ENCODE data around the gene KBTBD4.
"Not testable (repeated sequence)": the region's sequence is repeated elsewhere in the genome, so short reads cannot be mapped to it uniquely, and the experiment has no call there.

KBTBD4 gene

GRCh38 chr11:47558695-47559094 lies 20.1 kb downstream of the KBTBD4 start:
- no peak for DNase-seq

GRCh38 chr11:47557004-47557403 lies 21.8 kb downstream of the KBTBD4 start:
- DNase-seq = not testable (repeated sequence)

- DNase-seq = no peak
These were observed 25.4 kb downstream of the KBTBD4 start for GRCh38 chr11:47553406-47553743.

DNA sequence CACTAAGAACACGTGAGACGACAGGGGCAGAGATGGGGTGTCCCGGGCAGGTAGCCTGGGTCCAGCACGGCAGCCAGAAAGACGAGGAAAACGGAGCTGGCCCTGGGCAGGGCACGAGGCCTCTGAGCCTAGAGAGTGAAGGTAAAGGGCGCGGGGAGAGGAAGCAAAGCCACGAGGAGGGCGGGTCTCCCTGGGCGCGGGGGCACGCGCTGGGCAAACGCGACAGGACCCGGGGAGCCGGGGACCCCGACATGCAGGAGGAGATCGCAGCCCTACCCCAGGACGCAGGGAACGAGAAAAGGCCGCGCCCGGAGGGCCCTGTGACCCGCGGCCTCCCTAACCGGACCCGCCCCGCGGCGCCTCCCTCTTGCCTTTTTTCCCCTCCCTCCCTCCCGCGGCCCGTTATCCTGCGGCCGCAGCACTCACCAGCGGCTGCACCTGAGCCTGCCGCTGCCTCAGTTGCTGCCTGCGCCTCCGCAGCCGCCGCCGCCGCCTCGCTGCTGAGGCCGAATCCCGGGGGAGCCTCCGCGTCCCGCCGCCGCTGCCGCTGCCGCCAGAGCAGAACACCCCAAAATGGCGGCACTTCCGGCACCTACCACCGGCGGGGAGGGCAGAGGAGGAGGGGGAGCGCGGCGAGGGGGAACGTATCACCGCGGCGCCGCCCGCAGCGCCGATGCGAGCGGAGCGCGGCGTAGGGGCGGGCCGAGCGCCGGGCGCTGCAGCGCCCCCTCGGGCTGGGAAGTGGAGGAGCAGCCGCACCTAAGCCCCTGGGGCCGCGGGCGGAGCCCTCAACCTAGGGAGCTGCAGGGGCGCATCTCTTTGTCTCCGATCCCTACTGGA lies 26.0 kb downstream of the KBTBD4 start, which contains the start of gene CELF1:
TSS of gene CELF1 (minus strand) at position 567 of the 840 bp plus-strand sequence. CDS start 53,609 bp downstream, outside the sequence.
- DNase-seq = peak; percentile 92

DNA sequence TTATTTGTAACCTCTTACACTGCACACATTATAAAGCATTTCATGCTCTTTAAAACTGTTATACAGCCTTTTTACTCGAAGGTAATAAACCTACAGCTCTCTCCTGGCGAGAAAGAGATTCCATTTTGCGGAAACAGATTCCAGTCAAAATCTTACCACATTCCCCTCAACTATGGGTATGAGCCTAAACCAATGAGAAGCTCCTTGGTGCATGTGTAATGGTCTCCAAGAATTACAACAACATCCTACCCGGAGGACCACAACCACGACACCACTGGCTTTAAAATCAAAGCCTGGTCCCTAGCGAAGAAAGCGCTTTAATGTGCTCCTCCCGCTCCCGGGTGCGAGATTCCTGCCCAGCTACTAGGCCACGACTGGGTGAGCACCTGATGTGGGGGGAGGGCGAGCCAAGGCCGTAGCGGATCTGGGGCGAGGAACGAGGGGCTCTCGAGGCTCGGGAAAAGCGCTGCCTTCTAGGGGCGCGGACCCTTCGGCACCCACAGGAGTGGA lies 26.7 kb downstream of the KBTBD4 start:
- peak; percentile 51 for DNase-seq

DNA sequence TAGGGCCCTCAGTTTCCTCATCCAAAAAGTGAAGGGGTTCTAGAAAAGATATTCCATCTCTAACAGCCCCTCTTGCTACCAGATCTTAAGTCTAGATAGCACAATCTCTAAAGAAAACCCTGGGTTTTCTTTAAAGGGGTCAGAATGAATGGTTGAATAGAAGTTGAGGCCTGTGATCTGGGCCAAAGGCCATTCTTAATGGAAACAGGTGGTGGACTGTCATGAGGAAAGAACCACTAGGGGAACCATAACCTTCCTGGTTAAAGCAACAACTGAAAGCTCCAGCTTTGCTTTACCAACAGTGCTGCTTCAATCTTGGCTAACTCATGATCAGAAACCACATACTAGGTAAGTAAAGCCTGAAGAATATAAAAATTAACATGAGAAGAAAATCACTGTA lies 27.7 kb downstream of the KBTBD4 start:
- no peak for DNase-seq

DNA sequence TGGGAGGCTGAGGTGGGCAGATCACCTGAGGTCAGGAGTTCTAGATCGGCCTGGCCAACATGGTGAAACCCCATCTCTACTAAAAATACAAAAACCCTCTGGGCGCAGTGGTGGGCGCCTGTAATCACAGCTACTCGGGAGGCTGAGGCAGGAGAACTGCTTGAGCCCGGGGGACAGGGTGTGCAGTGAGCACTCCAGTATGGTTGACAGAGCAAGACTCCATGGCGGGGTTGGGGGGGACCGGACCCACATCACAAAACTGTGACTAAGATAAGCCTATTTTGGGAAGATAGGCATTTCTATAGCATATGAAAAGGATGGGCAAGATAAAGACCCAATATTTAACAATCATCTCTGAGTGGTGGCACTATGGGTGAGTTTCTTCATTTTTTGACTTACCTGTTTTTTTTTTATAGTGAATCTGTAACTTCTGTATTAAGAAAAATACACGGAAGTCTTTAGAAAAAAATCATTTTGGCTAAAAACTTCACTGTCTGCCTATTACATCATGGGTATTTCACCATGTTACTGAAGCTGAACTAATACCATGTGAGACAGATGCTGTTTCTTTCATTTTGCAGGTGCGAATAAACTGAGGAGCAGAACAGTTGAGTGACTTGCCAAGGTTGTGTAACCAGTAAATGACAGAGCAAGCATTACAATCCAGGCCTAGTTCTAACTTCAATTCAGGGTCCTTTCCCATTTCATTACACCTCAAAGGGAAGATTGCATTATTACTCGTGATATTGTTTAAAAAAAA lies 28.3 kb downstream of the KBTBD4 start:
- DNase-seq = no peak

DNA sequence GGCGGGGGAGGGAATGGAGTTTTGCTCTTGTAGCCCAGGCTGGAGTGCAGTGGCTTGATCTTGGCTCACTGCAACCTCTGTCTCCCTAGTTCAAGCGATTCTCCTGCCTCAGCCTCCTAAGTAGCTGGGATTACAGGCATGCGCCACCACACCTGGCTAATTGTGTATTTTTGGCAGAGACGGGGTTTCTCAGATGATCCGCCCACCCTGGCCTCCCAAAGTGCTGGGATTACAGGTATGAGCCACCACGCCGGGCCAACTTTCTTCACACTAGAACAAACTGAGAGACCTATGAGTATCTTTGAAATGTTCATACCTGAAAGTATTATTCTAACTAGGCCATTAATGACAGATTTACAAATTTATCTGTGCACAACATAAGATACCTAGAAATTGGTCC lies 32.5 kb downstream of the KBTBD4 start:
- not testable (repeated sequence) for DNase-seq

DNA sequence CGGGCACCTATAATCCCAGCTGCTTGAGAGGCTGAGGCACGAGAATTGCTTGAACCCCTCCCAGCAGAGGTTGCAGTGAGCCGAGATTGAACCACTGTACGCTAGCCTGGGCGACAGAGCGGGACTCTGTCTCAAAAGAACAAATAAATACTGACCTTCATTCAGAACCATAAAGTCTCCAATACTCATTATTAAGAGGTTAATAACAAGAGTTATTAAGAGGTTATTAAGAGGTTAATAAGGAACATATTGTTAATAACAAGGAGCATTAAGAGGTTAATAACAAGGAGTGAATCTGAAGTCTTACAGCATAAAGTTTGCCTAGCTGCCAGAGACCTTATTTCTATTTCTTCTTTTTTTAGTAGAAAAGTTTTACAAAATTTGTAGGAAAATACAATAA lies 33.5 kb downstream of the KBTBD4 start:
- no peak for DNase-seq

DNA sequence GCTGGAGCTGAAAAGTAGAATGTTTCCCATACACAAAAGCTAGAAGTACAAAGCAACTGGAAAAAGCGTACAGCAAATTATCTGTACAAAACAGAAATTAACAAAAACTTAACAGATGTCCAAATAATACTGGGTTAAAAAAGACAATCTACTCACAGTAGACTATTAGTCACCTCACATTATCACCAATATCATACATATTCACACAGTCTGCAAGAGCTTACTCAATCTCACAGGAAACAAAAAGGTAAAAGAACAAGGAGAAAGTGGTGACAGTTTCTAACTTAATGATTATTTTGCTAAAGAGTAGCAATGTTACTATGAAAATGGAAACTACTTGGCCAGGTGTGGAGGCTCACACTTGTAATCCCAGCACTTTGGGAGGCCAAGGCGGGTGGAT lies 37.7 kb downstream of the KBTBD4 start:
- DNase-seq = no peak

DNA sequence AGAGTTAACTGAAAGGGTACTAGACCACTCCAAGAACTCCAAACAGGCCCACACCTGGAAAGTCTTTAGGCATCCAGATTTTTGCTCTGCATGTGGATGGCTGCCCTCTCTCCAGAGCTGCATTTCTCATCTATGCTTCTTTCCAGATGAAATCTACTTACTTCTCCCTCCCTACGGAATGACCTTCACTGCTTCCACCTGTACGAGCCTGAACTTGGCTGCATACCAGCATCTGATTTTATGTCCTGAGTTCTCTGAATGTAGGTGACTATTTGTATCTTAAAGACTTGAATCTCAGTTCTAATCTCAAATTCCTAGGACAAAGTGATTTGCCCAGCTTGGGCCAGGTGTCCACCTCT lies 39.1 kb downstream of the KBTBD4 start:
- no peak for DNase-seq

GRCh38 chr11:47538741-47539565 lies 39.8 kb downstream of the KBTBD4 start:
- DNase-seq = no peak

- DNase-seq = no peak
These were observed 41.9 kb downstream of the KBTBD4 start for GRCh38 chr11:47536915-47537314.

GRCh38 chr11:47534704-47535251 lies 44.0 kb downstream of the KBTBD4 start:
- DNase-seq = no peak

GRCh38 chr11:47533690-47534151 lies 45.0 kb downstream of the KBTBD4 start:
- peak; percentile 82 for DNase-seq

DNA sequence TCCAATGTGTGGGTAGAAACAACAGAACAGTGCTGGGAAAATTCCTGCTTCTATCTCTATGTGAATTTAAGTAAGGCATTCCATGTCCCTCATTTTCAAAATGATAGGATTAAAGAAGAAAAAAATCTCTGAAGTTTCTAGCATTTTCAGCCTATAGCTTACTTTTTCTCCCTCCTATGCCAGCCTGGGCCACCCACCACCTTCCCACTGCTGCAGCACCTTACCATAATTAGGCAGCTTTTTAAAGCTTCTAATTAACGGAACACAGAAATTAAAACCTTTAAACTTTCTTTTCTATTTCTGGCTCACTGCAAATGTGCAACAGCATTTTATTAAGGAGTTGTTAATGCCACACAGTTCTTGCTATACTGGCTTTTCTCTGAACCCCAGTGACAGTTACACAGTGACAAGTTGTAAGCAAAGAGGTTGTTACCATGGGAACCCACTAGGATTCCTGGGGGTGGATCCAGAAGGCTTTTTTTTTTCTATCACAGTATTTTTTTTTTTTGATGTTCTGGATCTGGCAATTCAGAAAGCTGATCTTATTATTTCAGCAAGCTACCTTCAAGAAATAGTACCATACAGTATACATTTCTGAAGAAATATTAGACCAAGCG lies 46.1 kb downstream of the KBTBD4 start:
- no peak for DNase-seq

GRCh38 chr11:47531666-47532065 lies 47.1 kb downstream of the KBTBD4 start:
- no peak for DNase-seq

DNA sequence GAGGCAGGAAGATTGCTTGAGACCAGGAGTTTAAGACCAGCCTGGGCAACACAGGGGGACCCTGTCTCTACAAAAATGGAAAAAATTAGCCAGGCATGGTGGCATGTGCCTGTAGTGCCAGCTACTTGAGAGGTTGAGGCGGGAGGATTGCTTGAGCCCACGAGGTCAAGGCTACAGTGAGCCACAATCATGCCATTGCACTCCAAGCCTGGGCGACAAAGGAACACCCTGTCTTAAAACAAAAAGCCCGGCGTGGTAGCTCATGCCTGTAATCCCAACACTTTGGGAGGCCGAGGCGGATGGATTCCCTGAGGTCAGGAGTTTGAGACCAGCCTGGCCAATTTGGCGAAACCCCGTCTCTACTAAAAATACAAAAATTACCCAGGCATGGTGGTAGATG lies 48.0 kb downstream of the KBTBD4 start:
- not testable (repeated sequence) for DNase-seq

- no peak for DNase-seq
These were observed 48.8 kb downstream of the KBTBD4 start for GRCh38 chr11:47529951-47530350.

DNA sequence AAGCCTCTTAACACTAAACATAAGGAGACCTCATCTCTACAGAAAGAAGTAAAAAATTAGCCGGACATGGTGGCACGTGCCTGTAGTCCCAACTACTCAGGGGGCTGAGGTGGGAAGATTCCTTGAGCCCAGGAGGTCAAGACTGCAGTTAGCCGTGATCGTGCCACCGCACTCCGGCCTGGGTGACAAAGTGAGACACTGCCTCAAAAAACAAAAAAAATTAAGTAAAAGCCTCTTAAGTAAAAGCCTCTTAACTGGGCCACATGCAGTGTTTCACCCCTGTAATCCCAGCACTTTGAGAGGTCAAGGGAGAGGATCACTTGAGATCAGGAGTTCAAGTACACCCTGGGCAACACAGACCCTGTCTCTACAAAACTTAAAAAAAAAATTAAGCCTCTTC lies 51.6 kb downstream of the KBTBD4 start:
- no peak for DNase-seq

DNA sequence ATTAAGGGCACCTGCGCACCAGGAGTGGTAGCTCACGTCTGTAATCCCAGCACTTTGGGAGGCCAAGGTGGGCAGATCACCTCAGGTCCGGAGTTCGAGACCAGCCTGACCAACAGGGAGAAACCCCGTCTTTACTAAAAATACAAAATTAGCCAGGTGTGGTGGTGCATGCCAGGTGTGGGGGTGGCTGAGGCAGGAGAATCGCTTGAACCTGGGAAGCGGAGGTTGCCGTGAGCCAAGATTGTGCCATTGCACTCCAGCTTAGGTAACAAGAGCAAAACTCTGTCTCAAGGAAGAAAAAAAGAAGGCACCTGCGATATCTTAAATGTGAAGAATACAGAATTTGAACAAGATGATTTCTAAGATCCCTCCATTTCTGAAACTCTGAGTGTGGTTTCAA lies 52.7 kb downstream of the KBTBD4 start:
- not testable (repeated sequence) for DNase-seq

DNA sequence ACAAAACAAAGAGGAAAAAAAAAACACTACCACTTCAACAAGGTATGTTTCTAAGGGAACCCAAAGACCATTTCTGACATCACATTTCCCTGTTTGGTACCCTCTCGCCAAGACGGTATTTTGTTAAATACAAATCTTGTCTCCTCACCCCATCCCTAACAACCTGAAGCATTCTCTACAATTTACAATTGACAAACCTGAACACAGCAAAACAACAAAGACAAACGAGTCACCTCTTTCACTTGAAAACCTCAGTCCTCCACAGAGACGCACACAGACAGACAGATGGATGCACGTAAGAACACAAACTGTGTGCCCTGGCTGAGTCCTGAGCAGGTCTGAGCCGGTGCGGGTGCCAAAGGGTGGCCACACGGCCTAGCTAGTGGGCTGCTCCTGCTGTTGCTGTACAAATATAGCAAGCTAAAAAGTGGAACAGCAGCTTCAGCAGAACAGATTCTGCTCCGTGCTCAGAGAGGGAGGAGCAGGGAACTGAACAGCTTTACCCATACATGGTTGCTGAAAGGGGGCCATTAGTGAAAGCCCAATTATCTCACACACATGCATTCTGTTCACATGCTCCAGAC lies 54.4 kb downstream of the KBTBD4 start:
- no peak for DNase-seq
